ENCODE measurements around the gene CEP128. TPM values are rescaled to one million over a fixed set of nuclear protein-coding genes. Genes with fewer than 3 reads are reported as not detected.

The CEP128 gene
- polyA plus RNA-seq, 1 donor (not counting 4 experiments of a cell fraction or from before 2014, with no cell fraction given) = 2.6 TPM

DNA sequence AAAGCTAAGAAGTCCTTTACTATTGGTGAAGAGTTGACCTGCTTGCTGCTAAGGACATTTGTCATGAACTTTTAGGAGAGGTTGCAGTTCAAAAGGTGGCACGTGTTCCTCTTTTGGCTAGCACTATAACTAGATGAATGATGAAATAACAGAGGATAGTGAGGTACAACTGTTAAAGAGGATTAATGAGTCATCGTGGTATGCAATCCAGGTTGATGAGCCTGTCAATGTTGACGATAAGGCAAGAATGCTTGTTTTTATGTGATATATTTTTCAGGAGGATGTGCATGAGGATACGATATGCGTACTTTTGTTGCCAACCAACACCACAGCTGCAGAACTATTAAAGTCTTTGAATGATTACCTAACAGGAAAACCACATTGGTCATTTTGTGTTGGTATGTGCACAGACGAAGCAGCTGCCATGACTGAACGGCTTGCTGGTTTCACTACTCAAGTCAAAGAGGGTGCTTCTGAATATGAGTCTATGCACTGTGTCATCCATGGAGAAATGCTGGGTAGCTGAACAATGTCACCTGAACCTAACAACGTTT is 10.6 kb downstream of the CEP128 start:
- Histone ChIP-seq H3K36me3 (ENCODE audit: control insufficient read depth in 2 of 2, extremely low read depth in 1 of 2, insufficient read depth in 2 of 2, low read length in 2 of 2) (peaks cover 0 to 4% of the 10 kb centered on the region in 2 experiments), H3K9me1 (ENCODE audit: control insufficient read depth, extremely low read depth, insufficient read depth, low read length) (no peaks in the 10 kb centered on the region), H3K9me3 (ENCODE audit: control insufficient read depth, low read depth, low read length) (no peaks in the 10 kb centered on the region), H3K79me2 (ENCODE audit: control insufficient read depth, insufficient read depth, low read length) (peaks cover 32% of the 10 kb centered on the region), H3K27ac (ENCODE audit: control insufficient read depth, insufficient read depth, low read length) (peak overlapping the region; percentile 62), H3K4me1 (ENCODE audit: control insufficient read depth, extremely low read depth, insufficient read depth, low read length) (peaks cover 23% of the 10 kb centered on the region), H2AFZ (ENCODE audit: control insufficient read depth, low read length) (no peak overlapping the region), H3K4me2 (ENCODE audit: control insufficient read depth, extremely low read depth, insufficient read depth, low read depth, low read length) (peak overlapping the region; percentile 76), H3K9ac (ENCODE audit: control insufficient read depth, extremely low read depth, insufficient read depth, low read length) (no peak overlapping the region), H4K20me1 (ENCODE audit: control insufficient read depth, extremely low read depth, insufficient read depth, low read length) (no peaks in the 10 kb centered on the region), H3K27me3 (ENCODE audit: control insufficient read depth, extremely low read depth, insufficient read depth, low read length) (no peaks in the 10 kb centered on the region), H3K4me3 (ENCODE audit: control insufficient read depth in 2 of 3, extremely low read depth in 1 of 3, insufficient read depth in 2 of 3, low read depth in 1 of 3, low read length in 3 of 3) (peak overlapping the region in 1 of 3 experiments; percentile 0)
- TF ChIP-seq EZH2 (IDR thresholded peaks at IDR 0.05; ENCODE audit: low read length) = no peak
- TF ChIP-seq, protein P1, sequence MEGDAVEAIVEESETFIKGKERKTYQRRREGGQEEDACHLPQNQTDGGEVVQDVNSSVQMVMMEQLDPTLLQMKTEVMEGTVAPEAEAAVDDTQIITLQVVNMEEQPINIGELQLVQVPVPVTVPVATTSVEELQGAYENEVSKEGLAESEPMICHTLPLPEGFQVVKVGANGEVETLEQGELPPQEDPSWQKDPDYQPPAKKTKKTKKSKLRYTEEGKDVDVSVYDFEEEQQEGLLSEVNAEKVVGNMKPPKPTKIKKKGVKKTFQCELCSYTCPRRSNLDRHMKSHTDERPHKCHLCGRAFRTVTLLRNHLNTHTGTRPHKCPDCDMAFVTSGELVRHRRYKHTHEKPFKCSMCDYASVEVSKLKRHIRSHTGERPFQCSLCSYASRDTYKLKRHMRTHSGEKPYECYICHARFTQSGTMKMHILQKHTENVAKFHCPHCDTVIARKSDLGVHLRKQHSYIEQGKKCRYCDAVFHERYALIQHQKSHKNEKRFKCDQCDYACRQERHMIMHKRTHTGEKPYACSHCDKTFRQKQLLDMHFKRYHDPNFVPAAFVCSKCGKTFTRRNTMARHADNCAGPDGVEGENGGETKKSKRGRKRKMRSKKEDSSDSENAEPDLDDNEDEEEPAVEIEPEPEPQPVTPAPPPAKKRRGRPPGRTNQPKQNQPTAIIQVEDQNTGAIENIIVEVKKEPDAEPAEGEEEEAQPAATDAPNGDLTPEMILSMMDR (optimal IDR thresholded peaks at IDR 0.05 in 1 of 3, IDR thresholded peaks at IDR 0.05 in 1 of 3, conservative IDR thresholded peaks at IDR 0.05 in 1 of 3; ENCODE audit: extremely low read depth in 1 of 3, insufficient read depth in 2 of 3, low read length in 3 of 3) = no peak
- DNase-seq (ENCODE audit: low read depth, low spot score) (peak; percentile 78), FAIRE-seq (peak; percentile 84)
- dilution Hi-C loops (cut with MboI; ENCODE audit: extremely low pct_ligation_motif_present, low sequenced_read_pairs) = no loop called here

DNA sequence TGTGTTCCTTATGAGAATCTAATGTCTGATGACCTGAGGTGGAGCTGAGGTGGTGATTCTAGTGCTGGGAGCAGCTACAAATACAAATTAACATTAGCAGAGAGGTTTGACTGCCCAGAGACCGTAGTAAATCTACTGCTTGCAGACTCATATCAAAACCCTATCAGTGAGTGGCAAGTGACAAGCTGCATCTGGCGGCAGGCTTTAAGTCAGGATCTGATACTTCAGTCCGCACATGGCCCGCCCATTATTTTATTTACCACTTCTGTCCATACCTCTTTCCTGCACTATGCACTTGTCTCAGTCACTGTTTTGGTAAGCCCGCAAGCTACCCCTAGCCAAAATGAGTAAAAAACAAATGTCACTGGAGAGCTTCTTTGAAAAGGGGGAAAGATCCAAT is 11.4 kb downstream of the CEP128 start:
- Histone ChIP-seq H3K9ac (ENCODE audit: control insufficient read depth, extremely low read depth, insufficient read depth, low read length) (no peak overlapping the region), H3K9me3 (ENCODE audit: control insufficient read depth, low read depth, low read length) (no peaks in the 10 kb centered on the region), H3K27me3 (ENCODE audit: control insufficient read depth, extremely low read depth, insufficient read depth, low read length) (no peaks in the 10 kb centered on the region), H3K36me3 (ENCODE audit: control insufficient read depth in 2 of 2, extremely low read depth in 1 of 2, insufficient read depth in 2 of 2, low read length in 2 of 2) (peaks cover 0 to 4% of the 10 kb centered on the region in 2 experiments), H3K27ac (ENCODE audit: control insufficient read depth, insufficient read depth, low read length) (no peak overlapping the region), H3K4me1 (ENCODE audit: control insufficient read depth, extremely low read depth, insufficient read depth, low read length) (peaks cover 23% of the 10 kb centered on the region), H3K9me1 (ENCODE audit: control insufficient read depth, extremely low read depth, insufficient read depth, low read length) (no peaks in the 10 kb centered on the region), H4K20me1 (ENCODE audit: control insufficient read depth, extremely low read depth, insufficient read depth, low read length) (no peaks in the 10 kb centered on the region), H3K4me3 (ENCODE audit: control insufficient read depth in 2 of 3, extremely low read depth in 1 of 3, insufficient read depth in 2 of 3, low read depth in 1 of 3, low read length in 3 of 3) (no peak overlapping the region), H2AFZ (ENCODE audit: control insufficient read depth, low read length) (no peak overlapping the region), H3K4me2 (ENCODE audit: control insufficient read depth, extremely low read depth, insufficient read depth, low read depth, low read length) (no peak overlapping the region), H3K79me2 (ENCODE audit: control insufficient read depth, insufficient read depth, low read length) (peaks cover 26% of the 10 kb centered on the region)
- TF ChIP-seq EZH2 (IDR thresholded peaks at IDR 0.05; ENCODE audit: low read length) = no peak
- TF ChIP-seq, protein P1 (optimal IDR thresholded peaks at IDR 0.05 in 1 of 3, IDR thresholded peaks at IDR 0.05 in 1 of 3, conservative IDR thresholded peaks at IDR 0.05 in 1 of 3; ENCODE audit: extremely low read depth in 1 of 3, insufficient read depth in 2 of 3, low read length in 3 of 3) = no peak
- dilution Hi-C loops (cut with MboI; ENCODE audit: extremely low pct_ligation_motif_present, low sequenced_read_pairs) = no loop called here
- DNase-seq (ENCODE audit: low read depth, low spot score) (no peak), FAIRE-seq (no peak)
